Erythroblast (primary cell): ENCODE results near the gene CAMSAP1.

Source experiments
- GATA1 ChIP-seq: IDR thresholded peaks from 2 replicates; pipeline ENCODE4 v1.6.1; 2011; ENCODE audit warnings: low read depth, mild to moderate bottlenecking, control low read depth, low read length, moderate library complexity
- POLR2A ChIP-seq: IDR thresholded peaks from 2 replicates; pipeline ENCODE4 v1.6.1; 2011; ENCODE audit warnings: mild to moderate bottlenecking, low read length

- no peak for TF ChIP-seq POLR2A
- no peak for TF ChIP-seq GATA1
These were observed 18.5 kb downstream of the CAMSAP1 start for GRCh38 chr9:135888766-135889394.
